ENCODE measurements around the gene FREY1.

The FREY1 gene

DNA sequence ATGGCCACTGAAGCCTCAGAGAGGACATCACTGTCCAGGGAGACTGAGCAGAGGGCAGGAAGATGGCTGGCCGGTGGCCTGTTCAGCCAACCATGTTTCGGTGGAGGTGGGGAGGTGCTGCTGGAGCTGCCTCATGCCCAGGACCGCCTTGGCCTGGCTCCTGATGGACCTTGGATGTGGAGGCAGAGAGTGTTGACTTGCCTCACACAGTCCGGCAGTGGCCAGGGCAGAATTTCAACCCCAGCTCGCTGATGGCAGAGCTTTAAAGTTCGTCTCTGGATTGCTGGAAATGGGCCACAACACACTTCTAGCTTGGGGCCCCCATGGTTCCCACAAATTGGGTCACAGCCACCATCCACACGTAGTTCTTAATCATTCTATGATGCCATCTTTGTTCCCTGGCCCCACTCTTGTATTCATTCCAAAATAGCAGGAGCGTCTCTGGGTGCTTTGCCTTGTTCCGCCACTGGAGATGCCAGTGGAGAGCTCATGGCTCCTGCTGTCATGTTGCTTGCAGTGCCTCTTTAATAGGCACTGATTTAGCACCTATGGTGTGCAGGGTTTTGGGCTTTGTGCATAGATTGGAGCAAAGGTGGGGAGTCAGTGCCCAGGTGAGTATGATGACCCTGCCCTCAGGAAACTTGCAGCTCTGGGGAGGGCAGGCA, 16.1 kb downstream of the FREY1 start:
- no peak for DNase-seq

DNA sequence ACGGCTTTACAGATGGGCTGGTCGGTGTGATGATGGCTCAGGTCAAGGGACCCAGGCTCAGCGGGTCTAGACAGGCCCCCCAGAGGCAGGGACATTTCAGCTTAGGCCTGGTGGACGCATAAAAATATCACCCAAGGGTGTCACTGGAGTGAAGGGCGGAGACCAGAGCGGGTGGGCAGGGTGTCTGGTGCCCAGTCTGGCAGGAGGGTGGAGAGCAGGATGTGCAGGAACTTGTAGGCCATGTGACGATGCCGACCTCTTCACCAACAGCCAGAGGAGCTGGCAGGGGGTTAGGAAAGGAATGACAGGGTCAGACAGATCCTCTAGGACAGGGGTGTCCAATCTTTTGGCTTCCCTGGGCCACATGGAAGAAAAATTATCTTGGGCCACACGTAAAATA, 17.1 kb downstream of the FREY1 start:
- no peak for DNase-seq

DNA sequence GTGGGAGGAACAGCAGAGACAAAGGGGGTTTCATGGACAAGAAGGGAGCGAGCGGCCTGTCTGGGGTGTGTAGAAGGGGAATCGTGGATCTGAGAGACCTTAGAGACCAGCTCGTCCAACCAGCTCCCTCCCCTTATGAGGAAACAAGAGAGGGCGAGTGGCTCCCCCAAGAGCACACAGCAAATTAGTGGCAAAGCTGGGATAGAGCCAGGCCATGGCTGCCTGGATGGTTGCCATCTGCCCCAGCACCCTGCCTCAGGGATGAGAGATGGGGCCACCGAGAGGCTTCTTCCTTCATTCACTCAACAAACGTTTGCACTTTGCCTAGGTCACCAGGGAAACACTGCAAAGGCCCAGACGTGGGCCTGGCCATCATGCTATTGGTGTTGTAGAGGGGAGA, 17.5 kb downstream of the FREY1 start:
- no peak for DNase-seq

DNA sequence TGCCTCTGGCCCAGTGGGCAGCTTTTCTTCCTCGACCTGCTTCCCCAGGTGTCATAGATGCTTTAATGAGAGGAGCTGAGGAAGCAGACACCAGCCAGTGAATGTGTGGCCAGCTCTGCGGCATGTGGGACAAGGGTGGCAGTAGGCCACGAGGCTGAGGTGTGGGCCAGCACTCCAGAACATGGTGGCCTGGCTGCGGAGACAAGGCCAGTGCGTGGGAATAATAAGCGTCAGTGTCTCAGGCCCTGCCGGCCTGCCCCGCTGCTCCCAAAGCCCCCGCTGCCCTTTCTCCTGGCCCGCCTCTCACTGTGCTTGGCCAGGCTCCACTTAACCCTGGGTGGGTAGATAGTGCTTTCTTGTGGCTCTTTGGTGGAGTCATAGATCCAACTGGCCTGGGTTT, 19.5 kb downstream of the FREY1 start:
- no peak for DNase-seq

DNA sequence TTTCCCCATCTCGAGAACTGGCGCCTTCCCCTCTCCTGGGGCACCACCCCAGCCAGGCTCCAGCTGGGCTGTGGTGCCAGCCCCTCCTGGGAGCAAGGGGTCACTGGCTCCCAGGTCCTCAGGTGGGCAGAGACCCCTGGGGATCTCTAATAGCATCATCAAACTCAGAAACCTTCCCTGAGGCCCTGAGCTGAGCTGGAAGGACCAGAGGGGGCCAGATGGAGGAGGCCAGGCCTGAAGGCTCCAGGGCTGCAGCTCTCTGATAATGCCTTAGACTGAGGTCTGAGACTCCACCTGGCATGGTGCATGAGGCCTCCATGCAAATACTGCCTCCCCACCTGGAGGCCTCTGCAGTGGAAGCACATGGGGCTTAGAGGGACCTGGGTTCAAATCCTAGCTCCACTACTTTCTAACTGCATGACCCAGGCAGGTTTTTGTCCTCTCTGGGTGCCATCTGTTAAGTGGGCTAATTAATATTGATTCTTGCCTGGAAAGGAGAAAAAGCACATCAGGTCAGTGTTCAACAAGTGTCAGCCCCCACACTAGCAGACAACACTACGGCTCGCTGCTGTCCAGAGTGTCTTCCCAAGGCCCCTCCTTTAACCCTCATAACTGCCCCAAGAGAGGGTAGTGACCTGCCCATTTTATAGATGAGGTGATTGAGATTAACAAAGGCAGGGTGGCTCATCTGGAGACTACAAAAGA, 20.1 kb downstream of the FREY1 start:
- DNase-seq: no peak

DNA sequence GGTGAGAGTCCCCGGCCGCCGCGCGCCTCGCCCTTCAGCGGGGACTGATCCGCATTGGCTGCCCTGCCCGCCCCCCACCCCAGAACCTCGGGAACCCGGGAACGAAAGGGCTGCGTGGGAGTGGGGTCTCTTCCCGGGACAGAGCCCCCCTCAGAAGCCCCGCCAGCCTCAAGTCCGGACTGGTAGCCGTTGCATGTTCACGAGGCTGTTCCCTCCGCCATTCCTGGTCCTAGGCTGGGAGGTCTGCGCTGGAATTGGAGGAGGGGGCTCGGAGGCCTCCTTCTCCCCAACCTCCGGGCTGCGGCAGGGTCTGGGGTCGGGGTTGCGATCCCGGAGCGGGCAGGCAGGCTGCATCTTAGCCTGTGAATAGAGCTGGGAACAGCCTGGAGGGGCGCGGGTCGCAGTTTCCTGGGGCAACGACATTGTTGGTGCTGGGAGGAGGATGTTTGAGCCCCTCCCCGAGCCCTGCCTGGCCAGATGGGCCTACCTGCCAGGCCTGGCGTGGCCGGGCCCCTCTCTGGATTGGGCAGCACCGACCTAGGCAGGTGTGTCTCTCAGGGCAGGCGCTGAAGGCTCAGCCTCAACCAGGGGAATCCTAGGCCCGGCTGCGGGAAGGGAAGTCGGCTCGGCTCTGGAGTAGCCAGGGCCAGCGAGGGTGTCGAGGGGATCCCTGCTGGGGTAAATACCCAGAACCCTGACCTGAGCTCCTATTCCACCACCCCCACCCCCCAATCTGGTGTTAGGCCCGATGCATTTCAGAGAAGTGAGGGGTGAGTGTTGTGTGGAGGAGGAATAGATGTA, 20.9 kb downstream of the FREY1 start:
- no peak for DNase-seq

DNA sequence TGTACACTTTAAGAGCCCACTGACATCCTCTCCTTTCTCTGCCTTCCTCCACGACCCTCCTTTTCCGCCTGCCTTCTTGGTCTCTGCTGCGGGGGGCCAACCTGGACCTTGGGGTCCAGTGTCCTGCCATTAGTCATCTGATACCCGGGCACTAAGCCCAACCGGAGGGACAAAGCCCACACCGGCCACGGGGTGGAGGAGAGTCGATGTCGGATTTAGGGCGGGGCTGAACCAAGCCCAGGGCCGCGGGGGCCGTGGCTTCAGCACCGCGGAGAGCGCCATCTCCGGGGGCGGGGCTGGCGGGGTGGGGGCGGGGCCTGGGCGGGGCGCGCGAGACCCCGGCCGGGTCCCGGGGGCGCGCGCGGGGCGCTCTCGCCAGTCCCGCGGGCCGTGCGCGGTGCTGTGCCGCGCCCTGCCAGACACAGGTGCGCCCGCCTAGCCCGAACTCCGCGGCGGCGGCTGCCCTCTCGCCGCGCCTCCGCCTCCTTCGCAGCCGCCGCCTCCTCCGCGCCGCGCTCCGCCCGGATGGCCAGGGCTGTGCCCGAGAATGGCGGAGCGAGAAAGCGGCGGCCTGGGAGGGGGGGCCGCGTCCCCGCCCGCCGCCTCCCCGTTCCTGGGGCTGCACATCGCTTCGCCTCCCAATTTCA, 21.7 kb downstream of the FREY1 start, which contains the start of gene MAPK8IP1:
Gene MAPK8IP1, plus strand, starts transcription at position 378 of the 647 bp plus-strand sequence. Its CDS starts 170 bp downstream, at position 548.
- peak; percentile 62 for DNase-seq

DNA sequence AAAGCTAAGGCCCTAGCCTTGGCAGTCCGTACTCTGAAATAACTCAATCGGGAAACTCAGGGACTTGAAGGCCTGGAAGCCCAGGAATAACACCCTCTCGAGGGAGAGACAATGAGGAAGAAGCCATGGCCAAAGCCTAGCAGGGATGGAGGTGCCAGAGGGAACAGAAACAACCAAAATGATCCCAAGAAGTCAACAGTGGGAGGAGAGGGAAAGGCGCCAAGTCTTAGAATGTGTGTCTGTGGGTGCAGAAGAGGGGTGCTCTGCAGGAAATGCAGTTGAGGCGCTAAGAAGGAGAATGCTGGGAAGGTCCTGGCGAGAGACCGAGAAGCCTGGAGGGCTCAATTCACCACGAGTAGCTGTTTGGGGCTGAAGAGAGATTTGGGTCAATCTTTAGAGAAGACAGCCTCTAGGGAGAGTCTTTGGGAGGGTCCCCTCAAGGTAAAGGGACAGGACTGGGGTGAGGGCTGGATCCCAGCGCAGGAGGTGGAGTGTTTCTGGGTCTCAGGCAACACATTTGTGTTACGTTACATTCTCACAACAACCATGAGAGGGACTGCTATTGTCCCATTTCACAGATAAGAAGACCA, 22.4 kb downstream of the FREY1 start:
- DNase-seq: no peak

DNA sequence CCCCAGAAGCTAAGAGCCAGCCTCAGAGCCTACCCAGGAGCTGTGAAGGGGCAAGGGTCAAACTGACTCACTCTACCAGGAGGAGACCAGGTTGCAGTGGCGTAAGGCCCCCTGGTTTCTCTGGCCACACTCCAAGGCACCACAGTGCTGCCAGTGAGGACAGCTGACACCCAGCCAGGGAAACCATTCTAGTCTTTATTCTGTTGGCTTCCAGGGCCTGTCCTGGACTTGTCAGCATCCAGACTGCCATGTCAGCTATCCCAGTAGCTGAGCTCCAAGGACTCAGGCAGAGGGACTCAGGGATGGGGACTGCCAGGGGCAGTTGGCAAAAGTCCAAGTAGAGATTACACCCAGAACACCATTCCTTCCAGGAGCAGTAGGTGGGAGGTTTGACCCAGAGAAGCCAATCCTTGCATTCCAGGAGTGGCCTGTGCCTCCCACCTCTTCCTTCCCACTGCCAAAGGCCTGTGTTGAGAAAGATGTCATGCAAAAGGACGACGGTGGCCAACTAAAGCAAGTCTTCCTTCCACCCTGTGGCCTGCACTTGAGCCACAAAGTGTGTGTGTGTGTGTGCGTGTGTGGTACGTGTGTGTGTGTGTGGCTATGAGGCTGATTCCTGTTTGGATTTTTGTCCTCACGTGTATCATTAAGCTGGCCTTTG, 25.2 kb downstream of the FREY1 start:
- no peak for DNase-seq

DNA sequence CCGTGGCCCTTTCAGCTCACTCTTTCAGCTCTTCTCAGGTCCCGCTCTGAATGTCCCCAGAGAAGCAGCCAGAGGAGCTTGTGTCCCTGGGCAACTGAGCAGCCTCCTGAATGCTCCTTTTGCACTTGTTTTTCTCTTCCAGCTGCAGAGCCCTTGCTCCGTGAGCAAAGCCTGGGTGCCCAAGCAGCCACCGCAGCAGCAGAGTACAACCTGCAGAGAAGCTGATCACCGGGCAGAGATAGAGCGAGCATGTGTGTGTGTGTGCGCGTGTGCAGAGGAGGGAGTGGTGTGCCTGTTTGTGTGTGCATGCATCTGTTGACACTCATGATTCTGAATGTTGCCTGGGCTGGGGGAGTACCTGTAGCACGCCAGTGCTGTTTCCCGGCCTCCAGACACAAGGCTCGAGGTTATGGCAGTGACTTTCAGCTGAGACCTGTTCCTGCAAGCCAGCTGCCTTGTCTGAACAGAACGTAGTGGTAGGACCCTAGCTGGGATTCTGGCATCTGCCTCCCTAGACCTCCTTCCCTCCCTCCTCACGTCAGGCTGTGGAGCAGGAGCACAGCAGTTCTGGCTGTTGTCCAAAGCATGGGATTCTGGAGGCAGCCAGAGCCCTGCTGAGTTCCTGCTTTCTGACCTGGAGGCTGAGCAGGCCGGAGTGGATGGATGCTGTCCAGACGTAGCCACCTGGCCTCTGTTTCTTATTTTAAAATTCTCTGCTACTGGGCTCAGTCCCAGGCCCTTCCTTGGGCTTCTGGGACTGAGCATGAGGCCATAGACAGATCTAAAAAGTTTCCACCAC, 26.1 kb downstream of the FREY1 start:
- no peak for DNase-seq

DNA sequence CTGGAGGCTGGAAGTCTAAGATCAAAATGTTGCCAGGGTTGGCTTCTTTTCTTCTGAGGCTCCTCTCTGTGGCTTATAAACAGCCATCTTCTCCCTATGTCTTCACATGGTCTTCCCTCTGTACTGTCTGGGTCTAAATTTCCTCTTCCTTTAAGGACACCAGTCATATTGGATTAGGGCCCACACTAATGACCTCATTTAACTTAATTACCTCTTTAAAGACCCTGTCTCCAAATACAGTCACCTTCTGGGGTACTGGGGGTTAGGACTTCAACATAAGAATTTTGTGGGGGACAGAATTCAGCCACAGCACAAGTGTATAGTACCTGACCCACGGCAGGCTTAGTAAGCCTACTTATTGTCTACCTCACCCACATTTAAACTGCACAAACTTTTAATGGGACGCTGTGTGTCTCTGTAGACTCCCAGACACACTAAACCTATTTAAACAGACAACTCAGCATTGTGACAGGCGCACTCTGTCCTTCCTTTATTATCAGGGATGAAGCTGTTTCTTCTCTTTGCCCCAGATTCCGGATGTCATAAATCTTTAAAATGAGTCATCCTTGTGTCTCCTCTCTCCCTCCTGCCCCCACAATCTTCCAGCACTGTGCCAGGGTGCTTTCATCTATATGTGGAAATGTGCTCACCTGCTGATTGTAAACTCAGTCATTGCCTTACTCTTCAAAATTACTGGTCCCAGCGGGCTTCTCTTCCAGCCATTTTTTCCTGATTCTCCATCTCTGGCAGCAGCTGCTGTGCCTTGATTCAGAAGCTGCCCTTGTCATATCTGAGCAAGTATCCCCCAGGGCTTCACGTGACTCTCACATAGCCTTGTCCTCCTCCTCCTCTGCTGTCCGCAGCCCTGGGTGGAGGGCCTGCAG, 27.0 kb downstream of the FREY1 start:
- DNase-seq: no peak

DNA sequence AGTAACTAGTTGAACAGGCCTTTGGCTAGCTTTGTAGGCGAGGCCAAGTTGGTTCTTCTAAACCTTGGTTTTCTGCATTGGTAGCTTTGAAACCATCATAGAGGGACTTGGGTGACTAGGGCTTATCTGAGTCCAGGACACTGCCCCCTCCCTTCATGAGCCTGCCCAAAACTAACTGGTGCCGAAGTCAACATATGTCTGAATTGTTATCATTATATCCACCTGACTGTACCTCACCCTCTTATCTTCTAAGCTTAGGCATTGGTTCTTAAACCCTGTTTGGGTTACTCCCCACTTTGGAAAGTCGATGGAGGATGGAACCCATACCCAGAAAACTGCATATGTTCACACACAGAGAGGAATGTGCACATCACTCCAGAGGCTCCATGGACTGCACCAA, 29.2 kb downstream of the FREY1 start:
- DNase-seq: no peak

DNA sequence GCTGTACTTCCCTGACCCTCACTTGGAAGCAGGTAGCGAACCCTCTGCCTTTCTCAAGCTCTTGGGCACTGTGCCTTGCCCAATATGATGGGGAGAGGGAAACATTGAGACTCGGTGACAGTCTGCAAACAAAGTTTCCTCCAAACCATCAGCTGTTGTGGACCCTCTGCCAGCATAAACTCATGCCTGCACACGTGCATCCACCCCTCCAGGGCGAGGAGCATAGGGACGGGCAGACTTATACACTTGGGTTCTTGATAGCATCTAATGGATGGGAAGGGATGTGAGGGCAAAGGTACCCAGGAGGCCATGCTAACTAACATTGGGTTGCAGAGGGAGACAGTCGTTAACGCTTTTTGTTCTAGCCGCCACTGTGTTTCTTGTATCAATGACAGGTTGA, 29.9 kb downstream of the FREY1 start:
- DNase-seq: no peak

DNA sequence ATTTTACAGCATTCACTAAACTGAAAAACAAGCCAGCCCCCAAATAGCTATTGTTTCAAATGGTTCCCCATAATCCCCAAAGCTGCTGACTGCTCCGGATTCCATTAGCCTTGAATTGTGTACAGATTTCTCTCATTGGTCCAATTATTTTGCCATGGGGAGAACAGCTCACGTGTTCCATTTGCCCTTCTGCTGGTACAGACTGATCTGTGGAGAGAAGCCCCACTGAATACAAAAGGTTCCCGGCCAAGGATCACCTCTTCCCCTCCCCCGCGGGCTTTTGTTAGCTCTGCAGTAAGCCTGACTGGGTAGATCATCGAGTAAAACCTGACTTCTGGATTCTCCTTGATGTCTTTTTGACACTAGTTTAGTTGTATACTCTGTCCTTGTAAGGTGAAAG, 30.7 kb downstream of the FREY1 start:
- DNase-seq: no peak

DNA sequence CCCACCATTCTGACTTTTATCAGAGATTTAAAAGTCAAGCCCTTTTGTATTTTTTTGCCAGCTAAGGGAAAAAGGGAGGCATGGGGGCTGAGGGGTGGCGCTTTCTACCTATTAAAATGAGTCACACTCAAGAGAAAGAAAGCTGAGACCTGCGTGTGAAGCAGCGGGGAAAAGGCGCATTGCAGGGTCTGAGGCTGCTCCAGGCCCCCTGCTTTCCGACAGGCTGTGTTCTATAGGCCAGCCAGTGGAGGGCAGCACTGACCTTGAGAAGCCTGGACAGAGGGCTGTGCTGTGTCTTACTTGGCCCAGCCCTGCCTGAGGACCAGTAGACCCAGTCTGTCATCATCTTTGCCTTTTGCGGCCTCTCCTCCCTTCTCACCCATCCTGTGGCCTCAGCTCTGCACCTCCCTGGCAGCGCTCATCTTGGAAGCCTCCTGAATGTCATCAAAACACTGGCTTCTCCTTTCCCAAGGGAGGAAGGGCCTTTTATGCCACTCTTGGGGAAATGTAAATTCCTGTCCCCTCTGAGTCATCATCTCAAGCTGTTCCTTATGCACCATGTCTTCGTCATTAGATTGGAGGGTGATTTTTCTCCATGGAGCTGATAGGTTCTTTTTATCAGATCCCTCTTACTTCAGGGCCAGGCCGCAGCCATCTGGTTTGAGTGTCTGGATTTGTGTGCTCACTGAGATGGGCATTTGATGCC, 34.3 kb downstream of the FREY1 start:
- DNase-seq: peak; percentile 63

DNA sequence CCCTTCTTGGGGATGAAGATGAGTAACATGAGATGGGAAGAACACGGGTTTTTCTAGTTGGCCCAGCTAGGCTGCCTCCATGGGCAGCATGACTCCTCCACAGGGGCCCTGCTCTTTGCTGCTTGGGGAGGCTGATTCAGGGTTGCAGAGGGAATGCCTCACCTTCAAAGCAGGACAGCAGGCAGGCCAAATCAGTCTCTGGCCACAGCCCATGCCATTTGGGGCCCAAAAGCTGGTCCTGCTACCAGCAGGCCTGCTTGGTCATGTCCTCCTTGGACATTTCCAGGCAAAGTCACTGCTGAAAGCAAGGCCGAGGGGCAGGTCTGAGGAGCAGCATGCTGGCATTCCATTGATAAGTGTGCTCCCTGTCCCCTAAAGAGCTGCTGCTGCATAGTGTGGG, 35.4 kb downstream of the FREY1 start:
- DNase-seq: no peak

DNA sequence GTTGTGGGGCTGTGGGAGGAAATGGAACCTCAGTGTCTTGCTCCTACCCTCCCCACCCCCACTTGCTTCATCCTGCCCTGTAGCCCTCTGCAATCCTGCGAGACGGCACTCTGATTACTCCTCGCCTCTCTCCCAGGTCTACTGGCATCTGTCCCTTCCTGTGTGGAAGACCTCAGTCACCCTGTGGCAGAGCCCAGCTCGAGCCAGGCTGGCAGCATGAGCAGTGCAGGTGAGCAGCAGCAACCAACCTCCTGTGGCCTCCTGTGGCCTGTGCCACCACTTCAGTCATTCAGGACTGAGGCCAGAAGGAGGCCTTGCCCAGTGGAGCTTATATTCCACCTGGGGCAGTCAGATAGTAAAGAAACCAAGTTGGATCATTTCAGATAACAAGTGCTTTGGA, 36.4 kb downstream of the FREY1 start:
- no peak for DNase-seq

DNA sequence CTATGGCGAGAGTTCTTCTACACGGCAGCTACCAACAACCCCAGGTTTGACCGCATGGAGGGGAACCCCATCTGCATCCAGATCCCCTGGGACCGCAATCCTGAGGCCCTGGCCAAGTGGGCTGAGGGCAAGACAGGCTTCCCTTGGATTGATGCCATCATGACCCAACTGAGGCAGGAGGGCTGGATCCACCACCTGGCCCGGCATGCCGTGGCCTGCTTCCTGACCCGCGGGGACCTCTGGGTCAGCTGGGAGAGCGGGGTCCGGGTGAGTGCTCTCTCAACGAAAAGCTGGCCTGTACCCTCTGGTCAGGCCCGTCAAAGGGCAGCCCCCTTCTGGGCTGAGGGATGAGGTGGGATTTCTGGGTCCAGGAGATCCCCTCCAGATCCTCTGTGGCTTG, 37.5 kb downstream of the FREY1 start:
- DNase-seq: no peak

DNA sequence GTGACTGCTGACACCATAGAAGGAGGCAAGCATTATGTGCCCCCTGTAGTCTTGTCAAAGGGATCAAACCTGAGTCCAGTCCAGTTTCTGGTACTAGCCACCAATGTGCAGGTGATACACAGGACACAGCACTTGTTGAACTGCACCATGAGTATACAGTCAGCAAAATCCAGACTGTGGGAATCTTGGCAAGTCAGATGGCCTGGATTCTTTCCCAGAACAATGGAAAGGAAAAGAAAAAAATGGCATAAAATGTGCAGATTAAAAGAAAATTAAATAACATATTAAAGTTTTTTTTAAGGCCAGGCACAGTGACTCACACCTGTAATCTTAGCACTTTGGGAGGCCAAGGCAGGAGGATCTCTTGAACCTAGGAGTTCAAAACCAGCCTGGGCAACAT, 43.0 kb downstream of the FREY1 start:
- DNase-seq: no peak
